GM21528 (cell line): ENCODE results near the gene FCN3.
"Not testable (repeated sequence)": the region's sequence is repeated elsewhere in the genome, so short reads cannot be mapped to it uniquely, and the experiment has no call there.

ENCODE experiments used
- ATAC-seq: cut with Tn5 transposase; IDR thresholded peaks from one replicate; pipeline ENCODE4 v1.9.1; 2021; ENCODE audit warnings: mild to moderate bottlenecking, moderate library complexity; ENCODE audit not compliant: unreplicated experiment, low FRiP score

The FCN3 gene

DNA sequence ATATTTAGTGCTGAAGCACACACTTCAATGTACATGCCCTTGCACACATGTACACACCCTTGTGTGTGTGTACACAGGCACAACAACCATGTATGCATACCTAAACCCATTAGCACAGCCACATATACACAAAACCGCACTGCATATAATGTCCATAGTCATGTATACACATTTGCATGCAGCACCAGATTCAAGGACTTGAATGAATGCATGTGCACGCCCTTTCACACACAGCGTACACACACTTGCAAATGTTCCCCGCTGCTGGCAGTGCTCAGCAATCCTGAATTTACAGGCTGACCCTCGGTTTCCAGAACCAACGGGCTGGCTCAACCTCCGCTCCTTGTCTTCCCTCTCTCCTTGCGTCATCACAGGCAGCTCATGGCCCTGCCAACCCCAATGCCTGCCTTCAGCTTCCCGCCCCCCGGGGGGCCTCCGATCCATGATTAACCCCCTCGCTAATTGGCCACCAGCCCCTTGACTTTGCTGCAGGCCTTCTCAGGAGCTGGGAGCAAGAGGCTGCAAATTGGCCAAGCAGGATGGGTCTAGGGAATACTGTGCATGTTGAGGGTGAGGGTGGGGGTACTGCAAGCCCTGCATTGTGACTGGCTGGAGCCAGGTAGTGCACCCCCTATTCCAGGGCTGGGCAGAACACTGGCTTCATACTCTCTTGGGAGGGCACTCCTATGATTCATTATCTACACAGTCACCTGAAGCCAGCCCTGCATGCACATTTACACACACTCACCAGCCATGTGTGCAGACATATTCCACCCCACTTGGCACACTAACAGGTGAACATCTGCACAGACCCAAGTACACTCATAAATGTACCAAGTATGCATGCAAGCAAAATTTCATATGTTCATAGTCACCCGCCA lies 25.7 kb upstream of the FCN3 start:
- ATAC-seq, result no peak

DNA sequence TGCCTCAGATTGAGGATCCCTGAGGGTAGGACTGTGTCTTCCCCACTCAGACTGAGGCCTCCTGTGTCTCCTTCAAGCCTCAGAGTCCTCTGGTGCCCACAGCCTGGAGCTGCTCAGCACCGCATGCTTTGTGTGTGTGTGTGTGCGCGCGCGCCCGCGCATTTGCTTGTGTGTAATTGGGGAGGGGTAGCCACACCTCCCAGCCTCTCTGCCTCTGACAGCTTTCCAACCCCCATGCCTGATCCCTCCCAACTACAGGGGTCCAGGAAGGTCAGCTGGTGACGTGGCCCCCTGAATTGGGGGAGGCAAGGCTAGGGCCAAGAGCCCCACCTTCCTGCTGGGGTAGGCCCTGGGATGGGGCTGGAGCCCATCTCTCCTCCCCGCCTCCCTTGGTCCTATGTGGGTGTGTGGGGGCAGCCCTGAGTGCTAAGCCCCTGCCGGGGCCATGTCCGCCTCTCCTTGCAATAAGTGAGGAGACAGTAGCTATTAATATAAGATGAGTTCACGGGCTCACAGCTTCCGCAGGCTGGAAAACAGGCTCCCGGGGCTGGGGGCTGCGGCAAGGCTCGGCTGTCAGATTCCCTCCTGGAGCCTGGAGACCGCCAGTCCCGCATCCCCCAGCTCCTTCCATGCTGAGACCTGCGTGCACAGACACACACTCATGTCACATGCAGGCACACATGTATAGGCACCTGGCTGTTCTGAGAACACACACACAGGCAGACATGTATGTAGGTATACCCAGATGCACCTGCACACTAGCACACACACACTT lies 24.8 kb upstream of the FCN3 start:
- ATAC-seq, result no peak

DNA sequence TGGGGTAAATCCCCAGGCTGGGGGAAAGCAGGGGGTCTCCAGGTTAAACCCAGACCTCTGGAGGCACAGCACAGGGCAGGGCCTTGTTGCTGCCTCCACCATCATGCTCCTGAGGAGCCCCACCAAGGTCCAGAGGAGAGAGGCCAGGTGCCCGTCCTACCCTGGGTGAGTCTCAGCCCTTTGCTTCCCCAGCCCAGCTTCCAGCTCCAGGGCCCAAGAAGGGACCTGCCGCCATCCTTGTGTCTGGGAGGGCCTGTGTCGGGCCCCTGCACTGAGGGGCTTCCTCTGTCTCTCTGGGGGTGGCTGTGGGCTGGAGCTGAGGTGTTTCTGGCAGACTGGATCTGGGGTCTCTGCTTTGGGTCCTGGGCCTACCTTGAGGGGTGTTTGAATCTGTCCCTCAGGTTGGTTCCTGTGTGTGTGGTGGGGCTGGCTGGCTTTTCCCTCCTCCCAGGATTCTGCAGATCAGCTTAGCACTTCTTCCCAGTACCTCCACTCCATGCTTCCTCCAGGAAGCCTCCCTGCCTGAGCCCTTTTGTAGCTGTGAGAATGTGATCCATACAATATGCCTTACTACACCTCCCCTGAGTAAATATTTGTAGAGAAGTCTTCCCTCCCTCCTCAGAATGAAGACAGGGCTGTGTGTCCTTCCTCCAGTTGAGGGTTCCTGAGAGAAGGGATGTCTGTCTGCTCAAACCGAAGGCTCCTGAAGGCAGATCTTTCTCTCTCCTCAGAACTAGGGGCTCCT lies 24.0 kb upstream of the FCN3 start:
- ATAC-seq, result no peak

DNA sequence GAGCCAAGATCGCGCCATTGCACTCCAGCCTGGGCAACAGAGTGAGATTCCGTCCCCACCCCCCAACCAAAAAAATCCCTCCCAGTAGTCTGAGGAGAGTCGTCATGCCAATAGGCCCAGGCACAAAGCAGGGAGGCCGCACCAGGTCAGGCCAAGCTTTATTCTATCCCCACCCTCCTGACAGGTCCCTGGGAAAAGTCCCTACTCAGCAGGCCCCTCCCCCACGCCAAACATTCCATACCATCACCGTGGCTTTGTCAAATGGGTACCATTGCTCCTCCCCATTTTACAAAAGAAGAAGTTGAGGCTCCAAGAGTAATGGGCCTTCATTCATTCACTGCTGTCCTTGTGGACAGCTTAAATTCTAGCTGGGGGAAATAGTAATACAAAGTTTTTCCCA lies 23.1 kb upstream of the FCN3 start:
- no peak for ATAC-seq

- no peak for ATAC-seq
These were observed 22.5 kb upstream of the FCN3 start for GRCh38 chr1:27397110-27397509.

DNA sequence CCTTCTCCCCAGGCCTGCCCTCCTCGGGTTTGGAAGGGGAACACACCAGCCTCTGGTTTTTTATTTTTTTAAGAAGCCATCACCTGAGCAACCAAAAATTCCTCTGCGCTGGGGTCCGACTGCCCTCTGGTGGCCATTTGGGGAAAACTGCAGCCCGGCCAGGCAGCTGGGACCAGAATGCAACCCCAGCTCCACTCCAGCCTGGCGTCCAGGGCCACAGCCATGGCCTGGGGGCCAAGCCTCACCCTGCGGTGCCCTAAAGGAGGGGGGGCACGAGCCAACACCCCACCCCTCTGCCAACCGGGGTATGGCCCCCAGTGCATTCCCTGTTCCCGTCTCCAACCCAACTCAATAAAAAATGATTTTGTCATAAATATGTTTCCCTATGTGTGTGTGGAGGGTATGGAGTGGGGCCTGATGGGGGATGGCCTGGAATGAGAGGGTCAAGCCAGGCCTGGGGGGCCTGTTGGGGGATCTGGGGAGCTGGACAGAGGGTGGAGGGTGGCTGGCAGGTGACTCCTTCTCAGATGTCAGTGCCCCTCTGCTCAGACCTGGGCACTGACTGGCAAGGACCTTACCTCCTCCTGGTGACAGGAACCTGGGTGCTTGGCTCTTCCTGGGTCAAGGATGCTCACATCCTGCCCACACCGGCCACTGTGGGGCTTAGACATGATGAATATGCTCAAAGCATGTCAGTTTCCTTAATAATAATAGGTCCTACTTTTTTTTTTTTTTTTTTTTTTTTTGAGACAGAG lies 21.0 kb upstream of the FCN3 start:
- ATAC-seq, result no peak

DNA sequence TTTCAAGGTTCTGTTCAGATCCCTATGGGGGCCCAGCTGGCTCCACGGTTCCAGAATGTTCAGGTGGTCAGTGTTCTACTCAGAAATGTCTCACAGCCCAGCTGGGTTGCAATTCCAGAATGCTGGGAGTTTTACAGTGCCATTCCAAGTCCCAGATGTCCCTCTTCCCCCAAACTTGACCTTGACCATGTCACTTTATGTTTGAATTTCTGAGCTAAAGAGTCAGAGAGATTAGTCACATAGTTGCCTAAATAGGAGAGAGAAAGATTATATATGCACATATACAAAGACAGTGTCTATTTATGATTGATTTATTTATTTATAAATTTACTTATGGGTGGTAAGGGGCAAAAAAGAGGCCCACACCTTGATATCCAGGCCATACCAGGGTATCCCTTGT lies 20.3 kb upstream of the FCN3 start:
- ATAC-seq, result no peak

DNA sequence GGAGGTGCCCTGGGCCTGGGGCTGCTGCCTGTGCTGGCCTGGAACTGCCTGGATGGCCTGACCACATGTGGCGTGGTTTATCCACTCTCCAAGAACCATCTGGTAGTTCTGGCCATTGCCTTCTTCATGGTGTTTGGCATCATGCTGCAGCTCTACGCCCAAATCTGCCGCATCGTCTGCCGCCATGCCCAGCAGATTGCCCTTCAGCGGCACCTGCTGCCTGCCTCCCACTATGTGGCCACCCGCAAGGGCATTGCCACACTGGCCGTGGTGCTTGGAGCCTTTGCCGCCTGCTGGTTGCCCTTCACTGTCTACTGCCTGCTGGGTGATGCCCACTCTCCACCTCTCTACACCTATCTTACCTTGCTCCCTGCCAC lies 19.6 kb upstream of the FCN3 start:
- no peak for ATAC-seq

GRCh38 chr1:27393641-27394281 lies 19.1 kb upstream of the FCN3 start:
- ATAC-seq, result no peak

- no peak for ATAC-seq
These were observed 18.4 kb upstream of the FCN3 start for GRCh38 chr1:27392778-27393635.

GRCh38 chr1:27392096-27392777 lies 17.6 kb upstream of the FCN3 start, which contains the start of gene GPR3:
GPR3 (plus strand) TSS chr1:27392622; CDS start chr1:27393799, 1,177 bp downstream.
- peak; percentile 54 for ATAC-seq

DNA sequence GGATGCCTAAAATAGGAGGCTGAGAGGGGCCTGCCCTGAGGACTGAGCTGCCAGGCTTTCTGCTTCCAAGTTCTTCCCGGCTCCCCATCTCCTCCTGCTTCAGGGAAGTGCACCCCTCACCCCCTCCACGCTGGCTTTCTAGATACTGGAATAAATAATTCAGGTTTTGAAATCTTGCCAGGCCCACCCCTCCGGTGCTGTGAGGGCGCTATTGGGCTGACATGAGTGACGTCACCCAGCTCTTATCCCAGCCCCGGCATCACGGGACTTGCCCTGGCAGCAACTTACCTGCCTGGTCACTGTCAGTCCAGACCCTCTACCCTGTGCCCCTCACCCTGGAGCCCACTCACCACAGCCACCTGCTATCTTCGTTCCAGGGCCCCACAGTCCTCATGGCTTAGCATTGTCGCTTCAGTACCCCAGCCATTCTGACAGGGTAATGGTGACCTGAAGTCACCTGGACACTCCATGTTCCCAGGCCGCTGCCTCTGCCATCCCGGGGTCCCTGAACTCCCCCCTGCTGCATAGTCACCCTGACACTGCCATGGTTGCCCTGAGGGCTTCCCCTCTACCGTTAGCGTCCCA lies 17.0 kb upstream of the FCN3 start:
- ATAC-seq, result no peak

GRCh38 chr1:27388337-27389005 lies 13.8 kb upstream of the FCN3 start:
- no peak for ATAC-seq

GRCh38 chr1:27384797-27385196 lies 10.2 kb upstream of the FCN3 start:
- ATAC-seq, result not testable (repeated sequence)

DNA sequence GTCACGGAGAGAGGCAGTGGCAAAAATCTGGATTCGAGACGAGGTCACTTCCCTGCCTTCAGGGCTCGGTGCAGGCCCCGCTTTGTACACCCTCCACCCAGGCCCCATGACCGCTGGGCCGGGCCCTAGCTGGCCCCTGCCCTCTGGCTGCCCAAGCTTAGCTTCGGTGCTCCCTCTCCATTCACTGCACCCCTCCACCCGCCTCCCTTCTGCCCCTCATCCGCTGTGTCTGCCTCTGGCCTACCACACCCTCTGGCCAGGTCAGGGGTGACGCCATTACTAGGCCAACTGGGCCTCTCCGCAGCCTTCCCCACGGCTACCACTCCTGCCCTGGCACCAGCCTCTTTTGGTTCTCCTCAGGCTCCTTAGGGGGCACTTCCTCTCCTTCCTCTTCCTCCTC lies 9.0 kb upstream of the FCN3 start:
- no peak for ATAC-seq

DNA sequence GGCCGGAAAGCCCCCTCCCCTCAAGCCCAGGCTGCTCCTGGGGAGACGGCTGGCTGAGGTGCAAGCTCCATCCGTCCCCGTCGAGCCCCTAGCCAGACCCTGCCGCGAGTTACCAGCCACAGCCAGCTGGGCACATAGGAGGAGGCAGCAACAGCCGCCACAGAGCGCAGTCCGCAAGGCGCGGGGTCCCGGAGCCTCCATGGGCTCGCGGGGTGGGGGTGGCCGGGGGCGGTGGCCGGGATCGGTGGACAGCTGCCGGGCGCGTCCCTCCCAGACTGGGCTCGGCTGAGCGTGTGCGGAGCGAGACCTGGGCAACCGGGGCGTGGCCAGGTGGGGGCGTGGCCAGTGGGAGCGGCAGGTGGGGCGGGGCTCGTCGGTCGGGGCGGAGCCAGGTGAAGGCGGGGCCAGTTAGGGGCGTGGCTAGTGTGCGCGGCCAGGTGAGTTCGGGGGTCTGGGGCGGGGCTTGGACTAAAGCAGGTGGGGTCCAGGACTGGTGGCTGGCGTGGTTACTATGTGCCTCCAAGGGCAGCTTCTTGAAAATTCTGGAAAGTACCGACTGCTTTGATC lies 8.5 kb upstream of the FCN3 start, which contains the start of gene CD164L2:
Gene CD164L2, minus strand, starts transcription at position 295 of the 567 bp plus-strand sequence. Its CDS starts 94 bp downstream, at position 201.
- ATAC-seq, result no peak
